GM21447 (cell line): ENCODE data around the gene RCCD1.
A peak's percentile ranks its signal among the peaks of the same experiment; 100 is the strongest.
"Not testable (repeated sequence)": the region's sequence is repeated elsewhere in the genome, so short reads cannot be mapped to it uniquely, and the experiment has no call there.

Experiments used
- ATAC-seq: cut with Tn5 transposase; IDR thresholded peaks from one replicate; pipeline ENCODE4 v1.9.1; 2021; ENCODE audit not compliant: unreplicated experiment

Gene RCCD1, protein sequence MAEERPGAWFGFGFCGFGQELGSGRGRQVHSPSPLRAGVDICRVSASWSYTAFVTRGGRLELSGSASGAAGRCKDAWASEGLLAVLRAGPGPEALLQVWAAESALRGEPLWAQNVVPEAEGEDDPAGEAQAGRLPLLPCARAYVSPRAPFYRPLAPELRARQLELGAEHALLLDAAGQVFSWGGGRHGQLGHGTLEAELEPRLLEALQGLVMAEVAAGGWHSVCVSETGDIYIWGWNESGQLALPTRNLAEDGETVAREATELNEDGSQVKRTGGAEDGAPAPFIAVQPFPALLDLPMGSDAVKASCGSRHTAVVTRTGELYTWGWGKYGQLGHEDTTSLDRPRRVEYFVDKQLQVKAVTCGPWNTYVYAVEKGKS

DNA sequence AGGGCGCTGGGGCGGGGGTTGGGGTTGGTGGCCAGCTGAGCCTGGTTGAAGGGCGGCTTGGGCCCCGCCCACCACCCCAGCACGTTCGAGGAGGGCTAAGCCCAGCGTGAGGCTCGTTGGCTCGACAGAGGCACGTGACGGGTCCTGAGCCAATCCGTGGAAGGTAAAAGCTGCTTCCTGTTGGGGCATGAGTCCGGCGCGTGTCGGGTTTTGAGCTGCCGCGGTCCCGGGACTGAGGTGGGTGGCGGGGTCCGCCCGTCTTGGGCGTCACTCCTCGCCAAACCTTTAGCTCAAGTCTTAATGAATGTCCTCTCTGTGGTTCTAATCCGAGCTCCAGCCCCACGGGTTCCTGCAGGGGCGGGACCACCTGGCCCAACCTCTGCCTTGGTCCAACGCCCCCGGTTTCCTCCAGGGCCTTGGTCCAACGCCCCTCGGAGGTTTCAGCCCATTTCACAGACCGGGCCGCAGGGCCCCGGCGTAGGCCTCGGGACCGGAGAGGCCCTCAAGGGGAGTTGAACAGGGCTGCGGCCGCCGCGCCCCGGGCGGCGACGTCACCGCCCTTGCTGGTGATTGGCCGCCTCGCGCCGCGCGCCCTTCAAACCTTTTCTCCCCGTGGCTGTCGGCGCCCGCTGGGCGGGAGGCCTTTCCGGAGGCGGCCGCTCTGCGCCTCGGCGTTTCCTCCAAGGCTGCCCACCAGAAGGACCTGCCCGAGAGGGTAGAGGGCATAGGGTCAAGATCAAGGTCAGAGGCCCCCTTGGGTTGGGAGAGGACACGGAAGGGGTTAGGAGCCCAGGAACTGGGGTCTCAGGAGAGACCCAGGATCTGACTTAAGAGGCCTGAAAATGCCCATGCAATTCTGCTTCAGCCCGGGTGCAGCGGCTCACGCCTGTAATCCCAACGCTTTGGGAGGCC, at the start of gene RCCD1:
TSS of gene RCCD1 (plus strand) at position 173 of the 912 bp plus-strand sequence. CDS start 1,851 bp downstream, outside the sequence.
- ATAC-seq, result peak; percentile 95

DNA sequence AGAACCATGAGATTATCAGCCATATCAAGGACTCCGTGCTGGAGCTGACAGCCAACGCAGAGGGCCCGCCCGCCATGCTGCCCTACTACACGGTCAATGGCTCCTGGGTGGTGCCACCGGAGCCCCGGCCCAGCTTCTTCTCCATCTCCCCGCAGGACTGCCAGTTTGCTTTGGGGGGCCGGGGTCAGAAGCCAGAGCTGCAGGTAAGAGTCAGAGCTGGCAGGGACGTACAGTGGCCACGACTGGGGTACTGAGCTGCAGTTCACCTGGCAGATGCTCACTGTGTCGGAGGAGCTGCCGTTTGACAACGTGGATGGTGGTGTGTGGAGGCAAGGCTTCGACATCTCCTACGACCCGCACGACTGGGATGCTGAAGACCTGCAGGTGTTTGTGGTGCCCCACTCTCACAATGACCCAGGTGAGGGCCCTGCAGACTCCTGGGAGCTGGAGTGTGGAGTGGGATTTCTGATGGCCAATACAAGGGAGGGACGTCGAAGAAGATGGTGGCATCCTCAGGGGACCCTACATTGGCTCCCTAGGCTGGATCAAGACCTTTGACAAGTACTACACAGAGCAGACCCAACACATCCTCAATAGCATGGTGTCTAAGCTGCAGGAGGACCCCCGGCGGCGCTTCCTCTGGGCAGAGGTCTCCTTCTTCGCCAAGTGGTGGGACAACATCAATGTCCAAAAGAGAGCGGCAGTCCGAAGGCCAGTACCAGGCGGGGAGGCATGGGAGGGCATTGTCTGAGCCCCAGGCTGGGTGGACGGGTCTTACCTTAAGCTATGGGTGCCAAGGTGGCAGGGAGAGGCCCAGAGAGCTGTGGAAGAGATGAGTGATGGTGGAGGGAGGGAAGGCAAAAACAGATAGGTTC, 49.1 kb upstream of the RCCD1 start:
- no peak for ATAC-seq

DNA sequence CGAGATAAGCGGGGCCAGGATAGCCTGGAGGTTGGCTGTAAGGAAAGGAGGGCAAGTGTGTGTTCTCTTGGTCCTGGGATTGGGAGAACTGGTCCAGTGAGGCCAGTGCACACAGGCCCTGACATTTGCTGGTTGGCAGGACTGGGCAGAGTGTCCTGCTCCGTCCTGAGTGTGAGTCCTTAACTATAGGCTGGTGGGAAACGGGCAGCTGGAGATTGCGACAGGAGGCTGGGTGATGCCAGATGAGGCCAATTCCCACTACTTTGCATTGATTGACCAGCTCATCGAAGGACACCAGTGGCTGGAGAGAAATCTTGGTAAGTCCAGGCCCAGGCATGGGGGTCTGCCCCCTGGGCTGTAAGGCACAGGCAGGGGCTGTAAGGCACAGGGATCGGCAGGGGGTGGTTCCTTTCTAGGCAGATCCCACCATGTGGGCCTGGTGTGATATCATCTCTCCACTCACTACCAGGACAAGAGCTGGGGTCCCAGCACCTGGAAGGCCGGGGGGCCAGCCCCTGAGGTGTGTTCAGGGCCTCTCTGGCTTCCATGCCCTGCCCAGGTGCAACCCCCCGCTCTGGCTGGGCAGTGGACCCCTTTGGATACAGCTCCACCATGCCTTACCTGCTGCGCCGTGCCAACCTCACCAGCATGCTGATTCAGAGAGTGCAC, 48.4 kb upstream of the RCCD1 start:
- no peak for ATAC-seq

DNA sequence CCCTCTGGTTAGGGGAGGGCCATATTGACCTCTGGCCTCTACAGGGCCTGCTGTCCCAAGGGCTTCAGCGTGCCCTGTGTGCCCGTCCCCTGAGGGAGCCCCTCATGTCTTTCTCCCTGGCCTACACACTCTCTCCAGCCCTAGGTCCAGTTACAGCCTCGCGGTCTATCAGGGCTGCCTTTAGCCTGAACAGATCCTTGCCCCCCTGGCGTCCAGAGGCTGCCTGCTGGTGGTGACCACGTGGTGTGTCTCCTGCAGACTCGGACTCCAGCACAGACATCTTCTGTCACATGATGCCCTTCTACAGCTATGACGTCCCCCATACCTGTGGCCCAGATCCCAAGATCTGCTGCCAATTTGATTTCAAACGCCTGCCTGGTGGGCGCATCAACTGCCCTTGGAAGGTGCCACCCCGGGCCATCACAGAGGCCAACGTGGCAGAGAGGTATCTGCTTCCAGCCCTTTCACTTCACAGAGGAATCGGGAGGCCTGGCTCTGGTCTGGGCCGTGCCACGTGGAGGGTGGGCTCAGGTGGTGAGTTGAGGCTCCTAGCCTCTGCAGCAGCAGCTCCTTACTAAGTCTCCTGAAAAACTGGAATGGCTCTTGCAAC, 47.5 kb upstream of the RCCD1 start:
- ATAC-seq, result no peak

DNA sequence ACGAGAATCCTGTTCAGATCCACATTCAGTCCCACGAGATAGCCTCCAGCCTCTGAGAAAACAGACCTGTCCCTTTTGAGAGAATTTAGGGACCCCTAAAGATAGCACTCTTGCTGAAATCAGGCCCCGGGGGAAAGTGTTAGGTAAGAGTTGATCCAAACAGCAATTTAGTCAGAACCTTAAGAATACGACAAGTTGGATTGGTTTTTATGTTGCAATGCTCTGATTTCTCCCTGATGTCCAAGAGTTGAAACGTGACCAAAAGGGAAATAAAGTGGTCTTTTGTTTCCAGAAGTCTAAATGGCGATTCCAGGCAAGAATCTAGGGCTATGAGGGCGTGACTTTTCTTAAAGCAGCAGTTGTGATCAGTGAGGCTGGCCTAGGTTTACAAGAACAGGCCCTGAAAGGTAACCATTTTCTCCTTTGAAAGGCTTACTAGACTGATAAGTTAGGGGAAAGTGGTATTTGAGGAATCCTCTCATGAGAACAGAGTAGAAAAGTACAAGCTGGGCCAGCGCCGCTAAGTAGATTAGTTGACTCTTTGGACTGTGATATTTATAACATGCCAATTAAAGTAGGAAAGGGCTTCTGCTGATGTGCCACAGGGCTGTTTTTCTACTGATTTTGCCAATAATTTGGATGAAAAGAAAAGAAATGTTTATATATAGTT, 46.7 kb upstream of the RCCD1 start:
- no peak for ATAC-seq

DNA sequence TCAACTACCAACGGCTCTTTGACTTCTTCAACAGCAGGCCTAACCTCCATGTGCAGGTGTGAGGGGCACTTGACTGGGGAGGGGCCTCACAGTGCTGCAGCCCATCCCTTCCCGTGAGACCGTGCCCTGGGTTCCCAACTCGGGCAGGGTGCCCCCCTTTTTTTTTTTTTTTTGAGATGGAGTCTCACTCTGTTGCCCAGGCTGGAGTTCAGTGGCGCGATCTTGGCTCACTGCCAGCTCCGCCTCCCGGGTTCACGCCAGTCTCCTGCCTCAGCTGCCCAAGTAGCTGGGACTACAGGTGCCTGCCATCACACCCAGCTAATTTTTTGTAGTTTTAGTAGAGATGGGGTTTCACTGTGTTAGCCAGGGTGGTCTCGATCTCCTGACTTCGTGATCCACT, 45.2 kb upstream of the RCCD1 start:
- ATAC-seq, result not testable (repeated sequence)

DNA sequence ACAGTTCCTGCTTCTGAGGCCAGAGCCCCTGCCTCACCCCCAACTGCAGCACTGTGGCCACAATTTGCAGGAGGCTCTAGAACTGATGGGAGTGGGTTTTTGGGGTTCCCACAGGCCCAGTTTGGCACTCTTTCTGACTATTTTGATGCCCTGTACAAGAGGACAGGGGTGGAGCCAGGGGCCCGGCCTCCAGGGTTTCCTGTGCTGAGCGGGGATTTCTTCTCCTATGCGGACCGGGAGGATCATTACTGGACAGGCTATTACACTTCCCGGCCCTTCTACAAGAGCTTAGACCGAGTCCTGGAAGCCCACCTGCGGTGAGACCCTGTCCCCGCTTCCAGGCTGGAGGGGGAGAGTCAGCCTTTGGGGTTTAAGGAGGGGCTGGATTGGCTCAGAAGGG, 44.7 kb upstream of the RCCD1 start:
- no peak for ATAC-seq

DNA sequence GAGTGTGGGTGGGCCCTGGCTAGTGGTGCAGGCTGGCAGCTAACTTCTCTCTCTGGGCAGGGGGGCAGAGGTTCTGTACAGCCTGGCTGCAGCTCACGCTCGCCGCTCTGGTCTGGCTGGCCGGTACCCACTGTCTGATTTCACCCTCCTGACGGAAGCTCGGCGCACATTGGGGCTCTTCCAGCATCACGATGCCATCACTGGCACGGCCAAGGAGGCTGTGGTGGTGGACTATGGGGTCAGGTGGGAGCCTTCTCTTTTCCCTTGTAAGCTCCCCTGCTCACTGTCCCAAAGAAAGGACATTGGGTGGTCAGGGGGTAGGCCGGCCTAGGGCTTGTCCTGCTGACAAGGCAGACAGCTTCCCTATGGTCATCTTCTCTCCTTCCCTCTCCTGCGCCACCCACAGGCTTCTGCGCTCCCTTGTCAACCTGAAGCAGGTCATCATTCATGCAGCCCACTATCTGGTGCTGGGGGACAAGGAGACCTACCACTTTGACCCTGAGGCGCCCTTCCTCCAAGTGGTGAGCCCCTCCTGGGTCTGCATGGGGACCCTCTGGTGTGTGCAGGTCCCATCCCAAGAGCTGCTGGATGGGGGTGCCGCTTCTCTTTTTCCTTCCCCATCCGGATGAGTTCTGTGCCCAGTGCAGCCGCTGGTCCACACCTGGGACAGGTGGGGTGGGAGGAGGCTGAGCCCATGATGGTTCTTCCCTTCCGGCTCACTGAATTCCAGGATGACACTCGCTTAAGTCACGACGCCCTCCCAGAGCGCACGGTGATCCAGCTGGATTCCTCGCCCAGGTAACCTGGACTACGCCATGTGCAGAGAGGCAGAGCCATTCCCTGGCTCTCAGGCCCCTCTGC, 44.0 kb upstream of the RCCD1 start:
- ATAC-seq, result no peak

DNA sequence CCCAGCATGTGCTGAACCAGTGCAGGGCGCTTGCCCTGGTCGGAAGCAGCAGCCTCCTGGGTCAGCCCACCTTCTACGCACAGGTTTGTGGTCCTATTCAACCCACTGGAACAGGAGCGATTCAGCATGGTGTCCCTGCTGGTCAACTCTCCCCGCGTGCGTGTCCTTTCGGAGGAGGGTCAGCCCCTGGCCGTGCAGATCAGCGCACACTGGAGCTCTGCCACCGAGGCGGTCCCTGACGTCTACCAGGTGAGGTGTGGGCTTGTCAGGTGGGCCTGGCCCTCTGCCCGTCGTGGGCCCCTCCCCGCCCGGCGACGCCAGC, 43.4 kb upstream of the RCCD1 start:
- ATAC-seq, result no peak

DNA sequence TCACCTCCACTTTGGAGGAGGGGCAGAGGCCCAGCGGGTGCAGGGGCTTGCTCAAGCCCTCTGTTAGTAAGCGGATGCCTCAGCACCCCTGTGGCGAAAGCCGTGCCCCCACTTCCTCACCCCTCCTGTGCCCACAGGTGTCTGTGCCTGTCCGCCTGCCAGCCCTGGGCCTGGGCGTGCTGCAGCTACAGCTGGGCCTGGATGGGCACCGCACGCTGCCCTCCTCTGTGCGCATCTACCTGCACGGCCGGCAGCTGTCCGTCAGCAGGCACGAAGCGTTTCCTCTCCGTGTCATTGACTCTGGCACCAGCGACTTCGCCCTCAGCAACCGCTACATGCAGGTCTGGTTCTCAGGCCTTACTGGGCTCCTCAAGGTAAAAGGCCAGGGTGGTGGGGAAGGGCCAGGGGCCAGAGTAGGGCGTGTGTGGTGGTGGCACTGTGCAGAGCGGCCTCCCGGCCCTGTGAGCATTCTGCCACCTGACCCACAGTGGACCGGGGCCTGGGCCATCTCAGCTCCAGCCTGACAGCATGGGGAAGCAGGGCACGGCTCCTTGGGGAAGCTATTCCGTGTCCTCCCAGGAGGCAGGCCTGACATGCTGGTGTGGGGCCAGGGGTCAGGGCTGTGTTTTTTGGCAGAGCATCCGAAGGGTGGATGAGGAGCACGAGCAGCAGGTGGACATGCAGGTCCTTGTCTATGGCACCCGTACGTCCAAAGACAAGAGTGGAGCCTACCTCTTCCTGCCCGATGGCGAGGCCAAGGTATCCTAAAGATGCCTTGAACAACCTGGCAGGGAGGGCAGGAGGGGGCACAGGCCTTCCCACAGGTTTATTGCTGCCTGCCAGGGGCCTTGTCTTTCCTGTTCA, 42.5 kb upstream of the RCCD1 start:
- ATAC-seq, result no peak

DNA sequence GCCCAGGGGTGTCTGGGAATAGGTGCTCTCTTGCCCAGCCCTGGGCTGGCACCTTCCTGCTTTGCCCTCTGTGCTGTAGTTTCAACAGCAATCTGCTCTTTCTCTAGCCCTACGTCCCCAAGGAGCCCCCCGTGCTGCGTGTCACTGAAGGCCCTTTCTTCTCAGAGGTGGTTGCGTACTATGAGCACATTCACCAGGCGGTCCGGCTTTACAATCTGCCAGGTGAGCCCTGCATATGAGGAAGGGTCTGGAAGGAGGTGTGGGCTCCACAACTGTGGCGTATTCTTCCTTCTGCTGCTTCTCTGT, 42.0 kb upstream of the RCCD1 start:
- no peak for ATAC-seq

DNA sequence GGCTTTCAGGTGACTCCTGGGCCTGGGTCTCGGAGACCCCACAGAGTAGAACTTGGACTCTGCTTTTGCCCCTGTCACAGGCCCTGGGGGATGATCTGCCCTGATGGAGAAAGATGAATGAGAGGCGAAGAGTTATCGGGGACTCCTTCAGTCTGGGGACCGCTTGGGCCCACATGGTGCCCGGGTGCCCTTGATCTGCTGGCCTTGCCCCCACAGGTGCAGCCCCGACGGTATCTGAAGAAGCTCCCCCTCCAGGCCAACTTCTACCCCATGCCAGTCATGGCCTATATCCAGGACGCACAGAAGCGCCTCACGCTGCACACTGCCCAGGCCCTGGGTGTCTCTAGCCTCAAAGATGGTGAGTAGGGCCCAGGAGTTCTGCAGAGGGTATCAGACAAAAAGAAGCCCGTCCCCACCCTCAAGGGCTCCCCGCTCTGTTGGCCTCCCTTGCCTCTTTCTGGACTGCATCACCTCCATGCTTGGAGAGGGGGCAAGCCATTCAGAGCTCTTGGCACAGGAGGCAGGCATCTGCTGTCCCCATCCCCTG, 41.2 kb upstream of the RCCD1 start:
- ATAC-seq, result no peak

DNA sequence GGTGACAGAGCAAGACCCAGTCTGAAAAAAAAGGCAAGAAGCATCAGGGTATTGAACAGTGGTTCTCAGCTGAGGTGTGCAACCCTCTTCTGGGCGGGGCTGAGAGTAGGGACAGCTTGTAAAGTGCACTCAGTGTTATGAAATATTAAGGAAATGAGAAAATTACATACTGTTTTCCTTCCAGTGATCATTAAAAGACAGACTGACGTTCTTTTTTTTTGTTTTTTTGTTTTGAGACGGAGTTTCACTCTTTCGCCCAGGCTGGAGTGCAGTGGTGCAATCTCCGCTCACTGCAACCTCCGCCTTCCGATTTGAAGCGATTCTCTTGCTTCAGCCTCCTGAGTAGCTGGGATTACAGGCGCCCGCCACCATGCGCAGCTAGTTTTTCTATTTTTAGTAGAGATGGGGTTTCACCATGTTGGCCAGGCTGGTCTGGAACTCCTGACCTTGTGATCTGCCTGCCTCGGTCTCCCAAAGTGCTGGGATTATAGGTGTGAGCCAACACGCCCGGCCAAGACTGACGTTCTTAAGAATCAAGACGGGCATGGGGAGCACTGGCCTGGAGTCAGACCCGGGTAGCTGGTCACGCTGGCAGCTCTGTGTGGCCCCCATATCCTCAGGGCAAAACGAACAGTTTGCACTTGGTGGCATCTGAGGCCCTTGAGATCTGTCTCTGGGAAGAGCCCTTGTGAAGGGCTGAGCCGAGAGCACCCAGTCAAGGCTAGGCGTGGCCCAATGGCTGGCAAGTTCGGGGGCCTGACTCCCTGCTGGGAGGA, 40.2 kb upstream of the RCCD1 start:
- no peak for ATAC-seq

DNA sequence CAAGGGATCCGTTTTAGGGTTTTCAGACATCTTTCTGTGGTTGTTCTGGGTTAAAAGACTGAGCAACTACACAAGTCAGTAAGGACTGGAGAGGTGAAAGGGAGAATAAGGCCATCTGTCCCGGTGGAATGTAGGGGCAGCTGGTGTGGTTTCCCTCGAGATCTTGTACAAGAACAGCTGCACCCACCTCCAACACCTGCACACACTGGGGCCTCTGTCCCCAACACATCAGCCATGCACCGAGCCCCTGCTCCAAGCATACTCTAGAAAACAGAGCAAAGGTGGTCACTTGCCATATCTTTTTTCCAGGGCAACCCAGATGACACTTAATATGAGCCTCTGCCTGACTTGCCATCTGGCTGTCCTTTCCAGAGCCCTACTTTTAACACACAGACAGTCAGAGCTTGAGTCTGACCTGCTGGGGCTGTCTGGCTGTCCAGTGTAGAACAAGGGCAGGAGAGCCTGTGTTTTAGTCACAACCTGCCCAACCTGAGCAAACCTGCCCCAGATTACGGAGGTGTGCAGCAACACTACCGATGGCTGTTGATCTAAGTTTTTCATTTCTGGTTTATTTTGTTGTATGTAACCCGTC, 39.4 kb upstream of the RCCD1 start:
- ATAC-seq, result no peak

DNA sequence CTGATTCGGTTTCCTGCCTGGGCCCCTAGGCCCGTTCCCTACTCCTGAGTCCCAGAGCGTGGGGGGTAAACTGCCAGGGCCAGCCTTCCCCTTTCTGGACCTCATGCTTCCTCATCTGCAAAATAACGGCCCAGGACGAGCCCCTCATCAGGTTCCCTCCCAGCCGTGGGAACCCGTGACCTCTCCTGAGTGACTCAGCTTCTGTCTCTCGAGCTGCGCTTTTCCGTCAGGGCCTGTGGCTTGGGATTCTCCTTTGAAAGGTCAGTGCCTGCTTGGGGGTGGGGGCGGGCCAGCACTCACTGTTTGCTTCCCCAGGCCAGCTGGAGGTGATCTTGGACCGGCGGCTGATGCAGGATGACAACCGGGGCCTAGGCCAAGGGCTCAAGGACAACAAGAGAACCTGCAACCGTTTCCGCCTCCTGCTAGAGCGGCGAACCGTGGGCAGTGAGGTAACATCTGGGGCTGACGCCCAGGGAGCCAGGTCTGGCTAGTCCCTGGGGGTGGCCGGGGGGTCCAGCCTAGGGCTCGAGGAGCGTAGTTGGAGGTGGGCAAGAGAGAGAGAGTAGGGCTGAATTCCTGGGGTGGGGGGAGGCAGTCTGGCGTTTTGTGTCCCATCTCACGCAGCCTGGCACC, 38.8 kb upstream of the RCCD1 start:
- no peak for ATAC-seq

DNA sequence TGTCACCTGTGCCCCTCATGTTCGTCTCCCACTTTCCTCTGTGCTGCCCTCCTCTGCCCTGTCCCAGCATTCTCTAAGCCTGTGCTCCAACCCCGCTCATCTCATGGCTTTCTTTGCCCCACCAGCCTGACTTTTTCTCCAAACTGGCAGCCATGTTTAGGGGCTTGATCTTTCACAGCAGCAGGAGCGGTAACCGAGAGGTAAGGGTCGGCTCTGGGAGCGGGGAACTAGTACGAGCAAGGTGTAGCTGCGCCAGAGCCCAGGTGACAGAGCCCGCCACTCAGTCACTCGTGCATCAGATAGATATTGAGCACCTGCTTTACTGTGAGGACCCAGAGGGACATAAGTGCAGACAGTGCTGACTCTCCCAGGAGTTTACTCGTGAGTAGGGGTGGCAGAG, 38.2 kb upstream of the RCCD1 start:
- ATAC-seq, result no peak
